Fibroblast of gingiva (primary cell): ENCODE results near the gene SVOPL.
"Not testable (repeated sequence)": the region's sequence is repeated elsewhere in the genome, so short reads cannot be mapped to it uniquely, and the experiment has no call there.

ENCODE experiments used
- DNase-seq: peaks from one replicate; pipeline ENCODE4 v3.0.0-alpha.2; 2011; ENCODE audit warnings: low read depth

The SVOPL gene

GRCh38 chr7:138700857-138701536 lies at the start of gene SVOPL:
Gene SVOPL (minus strand): TSS chr7:138701362. CDS start chr7:138679045, 22,317 bp downstream.
- DNase-seq = no peak

GRCh38 chr7:138750473-138750872 lies 49.3 kb upstream of the SVOPL start:
- DNase-seq = no peak

GRCh38 chr7:138749960-138750359 lies 48.8 kb upstream of the SVOPL start:
- no peak for DNase-seq

GRCh38 chr7:138748666-138749065 lies 47.5 kb upstream of the SVOPL start:
- DNase-seq = no peak

- DNase-seq = no peak
Measured at GRCh38 chr7:138746073-138746472, 44.9 kb upstream of the SVOPL start.

- no peak for DNase-seq
Measured at GRCh38 chr7:138745189-138745588, 44.0 kb upstream of the SVOPL start.

- DNase-seq = no peak
Measured at GRCh38 chr7:138741453-138741735, 40.2 kb upstream of the SVOPL start.

- DNase-seq = no peak
Measured at GRCh38 chr7:138739859-138740258, 38.7 kb upstream of the SVOPL start.

- peak; percentile 66 for DNase-seq
Measured at GRCh38 chr7:138738551-138739335, 37.6 kb upstream of the SVOPL start.

- no peak for DNase-seq
Measured at GRCh38 chr7:138738114-138738513, 37.0 kb upstream of the SVOPL start.

GRCh38 chr7:138735399-138735798 lies 34.2 kb upstream of the SVOPL start:
- DNase-seq = no peak

- not testable (repeated sequence) for DNase-seq
Measured at GRCh38 chr7:138731733-138732132, 30.6 kb upstream of the SVOPL start.

- DNase-seq = no peak
Measured at GRCh38 chr7:138729444-138729843, 28.3 kb upstream of the SVOPL start.

- no peak for DNase-seq
Measured at GRCh38 chr7:138727336-138728099, 26.4 kb upstream of the SVOPL start.

GRCh38 chr7:138726288-138726687 lies 25.1 kb upstream of the SVOPL start:
- DNase-seq = no peak

GRCh38 chr7:138720286-138720685 lies 19.1 kb upstream of the SVOPL start:
- no peak for DNase-seq

- no peak for DNase-seq
Measured at GRCh38 chr7:138716889-138717288, 15.7 kb upstream of the SVOPL start.

- DNase-seq = no peak
Measured at GRCh38 chr7:138713191-138713590, 12.0 kb upstream of the SVOPL start.

GRCh38 chr7:138712652-138713051 lies 11.5 kb upstream of the SVOPL start:
- no peak for DNase-seq

GRCh38 chr7:138710536-138711385 lies 9.6 kb upstream of the SVOPL start:
- DNase-seq = no peak

- DNase-seq = no peak
Measured at GRCh38 chr7:138705167-138705566, 4.0 kb upstream of the SVOPL start.

GRCh38 chr7:138701537-138701923 lies 368 bp upstream of the SVOPL start:
- DNase-seq = no peak
